ENCODE results near the gene GEMIN7.
"Not testable (repeated sequence)": the region's sequence is repeated elsewhere in the genome, so short reads cannot be mapped to it uniquely, and the experiment has no call there.

The GEMIN7 gene

GRCh38 chr19:45104658-45105349, 25.7 kb downstream of the GEMIN7 start:
- no peak for DNase-seq (ENCODE audit: low spot score)

DNA sequence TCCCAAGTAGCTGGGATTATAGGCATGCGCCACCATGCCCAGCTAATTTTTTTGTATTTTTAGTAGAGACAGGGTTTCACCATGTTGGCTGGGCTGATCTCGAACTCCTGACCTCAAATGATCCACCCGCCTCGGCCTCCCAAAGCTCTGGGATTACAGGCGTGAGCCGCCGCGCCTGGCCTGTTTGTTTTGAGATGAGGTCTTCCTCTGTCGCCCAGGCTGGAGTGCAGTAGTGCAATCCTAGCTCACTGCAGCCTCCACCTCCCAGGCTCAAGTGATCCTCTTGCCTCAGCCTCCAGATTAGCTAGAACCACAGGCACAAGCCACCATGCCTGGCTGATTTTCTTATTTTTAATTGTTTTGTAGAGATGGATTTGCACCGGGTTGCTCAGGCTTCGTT, 27.3 kb downstream of the GEMIN7 start:
- not testable (repeated sequence) for DNase-seq (ENCODE audit: low spot score)

DNA sequence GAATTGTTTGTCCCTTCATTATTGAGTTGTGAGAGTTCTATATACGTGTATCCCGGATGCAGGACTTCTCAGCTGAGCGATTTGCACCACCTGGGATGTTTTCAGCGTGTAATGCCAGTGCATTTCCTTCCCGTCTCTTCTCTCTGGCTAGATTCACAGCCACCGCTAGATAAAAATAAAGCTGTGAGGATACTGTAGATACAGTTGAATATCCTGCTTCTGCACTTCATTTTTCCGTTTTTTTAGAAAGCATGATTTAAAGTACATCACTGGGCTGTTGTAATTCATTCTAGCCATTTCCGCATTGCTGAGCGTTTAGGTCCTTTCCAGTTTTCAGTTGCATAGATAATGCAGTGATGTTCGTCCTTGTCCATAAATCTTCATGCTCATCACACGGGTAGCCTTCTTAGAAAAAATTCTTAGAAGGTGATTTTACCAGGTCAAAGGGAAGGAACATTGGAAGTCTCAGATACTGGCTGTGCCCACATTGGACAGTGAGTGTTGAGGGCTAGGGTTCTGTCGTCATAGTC, 28.6 kb downstream of the GEMIN7 start:
- no peak for DNase-seq (ENCODE audit: low spot score)

GRCh38 chr19:45110851-45111266, 31.8 kb downstream of the GEMIN7 start:
- DNase-seq (ENCODE audit: low spot score): no peak

- DNase-seq (ENCODE audit: low spot score): no peak
Observed at GRCh38 chr19:45112111-45112827, 33.2 kb downstream of the GEMIN7 start.

GRCh38 chr19:45113628-45114027, 34.6 kb downstream of the GEMIN7 start:
- DNase-seq (ENCODE audit: low spot score): no peak

GRCh38 chr19:45114116-45114515, 35.1 kb downstream of the GEMIN7 start:
- DNase-seq (ENCODE audit: low spot score): no peak

DNA sequence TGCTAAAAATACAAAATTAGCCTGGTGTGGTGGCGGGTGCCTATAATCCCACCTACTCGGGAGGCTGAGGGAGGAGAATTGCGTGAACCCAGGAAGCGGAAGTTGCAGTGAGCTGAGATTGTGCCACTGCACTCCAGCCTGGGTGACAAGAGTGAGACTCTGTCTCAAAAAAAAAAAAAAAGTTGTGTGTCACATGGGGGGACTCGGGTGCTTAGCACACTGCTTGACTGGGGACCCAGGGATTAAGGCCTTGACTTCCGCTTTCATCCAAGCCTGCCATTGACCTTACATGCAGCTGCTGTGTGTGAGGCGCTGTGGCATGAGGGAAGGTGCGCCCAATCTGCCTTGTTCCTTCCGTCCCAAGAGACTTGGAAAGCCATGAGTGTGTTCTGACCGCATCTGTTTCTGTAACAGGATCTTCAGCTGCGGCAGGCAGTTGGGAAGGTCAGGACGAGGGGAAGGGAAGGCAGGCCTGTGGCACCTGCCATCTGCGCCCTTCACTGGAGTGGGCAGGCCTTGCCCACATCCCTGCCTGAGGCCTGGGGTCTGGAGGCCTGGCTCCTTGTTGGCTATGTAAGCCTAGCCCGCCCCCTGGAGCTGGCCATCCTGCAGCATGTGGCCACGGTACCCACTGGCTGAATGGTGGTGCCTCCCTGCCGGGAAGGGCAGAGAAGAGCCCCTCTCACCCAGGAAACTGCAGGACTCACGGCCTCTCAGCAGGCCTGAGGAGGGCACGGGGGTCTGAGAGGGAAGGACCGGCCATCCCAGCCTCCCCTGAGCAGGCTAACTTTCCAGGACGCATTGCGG, 37.0 kb downstream of the GEMIN7 start:
- no peak for DNase-seq (ENCODE audit: low spot score)

- DNase-seq (ENCODE audit: low spot score): peak; percentile 63
Observed at GRCh38 chr19:45117167-45117594, 38.1 kb downstream of the GEMIN7 start.

DNA sequence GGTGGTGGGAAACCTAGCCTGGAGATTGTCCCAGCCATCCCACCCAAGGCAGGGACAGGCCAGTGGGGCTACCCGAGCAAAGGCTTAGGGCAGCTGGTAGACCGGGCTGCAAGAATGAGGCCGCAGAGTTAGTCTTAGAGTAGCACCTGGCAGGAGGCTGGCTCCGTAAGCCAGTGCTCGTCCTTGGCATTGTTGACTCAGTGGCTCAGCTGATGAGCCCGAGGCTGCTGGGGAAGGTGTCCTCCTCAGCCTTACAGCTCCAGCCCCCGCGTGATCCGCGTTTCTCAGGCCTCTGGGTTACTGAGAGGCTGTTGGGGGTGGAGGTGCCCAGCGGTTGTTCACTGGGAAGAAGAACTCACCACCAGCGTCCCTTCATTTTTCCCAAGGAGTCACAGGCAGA, 38.6 kb downstream of the GEMIN7 start:
- DNase-seq (ENCODE audit: low spot score): no peak

DNA sequence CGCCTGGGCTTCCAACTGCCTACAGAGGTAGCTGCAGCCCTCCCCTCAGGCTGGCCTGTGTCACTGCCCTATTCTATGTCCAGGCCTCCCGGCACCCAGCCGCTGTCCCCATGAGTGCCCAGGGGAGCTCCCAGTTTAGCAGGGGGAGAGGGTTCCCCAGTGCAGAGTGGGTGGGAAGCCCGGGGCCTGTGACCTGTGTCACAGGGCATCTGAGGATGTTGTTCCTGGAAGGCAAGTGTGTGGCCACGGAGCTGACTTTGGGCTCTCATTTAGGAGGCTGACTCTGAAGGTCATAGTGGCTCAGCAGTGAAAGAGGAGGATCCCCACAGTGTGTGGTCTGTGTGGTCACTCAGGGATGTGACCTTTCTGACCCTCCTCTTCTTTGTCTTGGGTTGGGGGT, 39.0 kb downstream of the GEMIN7 start:
- no peak for DNase-seq (ENCODE audit: low spot score)

- not testable (repeated sequence) for DNase-seq (ENCODE audit: low spot score)
Observed at GRCh38 chr19:45118591-45119355, 39.7 kb downstream of the GEMIN7 start.

GRCh38 chr19:45119582-45119981, 40.5 kb downstream of the GEMIN7 start:
- no peak for DNase-seq (ENCODE audit: low spot score)

DNA sequence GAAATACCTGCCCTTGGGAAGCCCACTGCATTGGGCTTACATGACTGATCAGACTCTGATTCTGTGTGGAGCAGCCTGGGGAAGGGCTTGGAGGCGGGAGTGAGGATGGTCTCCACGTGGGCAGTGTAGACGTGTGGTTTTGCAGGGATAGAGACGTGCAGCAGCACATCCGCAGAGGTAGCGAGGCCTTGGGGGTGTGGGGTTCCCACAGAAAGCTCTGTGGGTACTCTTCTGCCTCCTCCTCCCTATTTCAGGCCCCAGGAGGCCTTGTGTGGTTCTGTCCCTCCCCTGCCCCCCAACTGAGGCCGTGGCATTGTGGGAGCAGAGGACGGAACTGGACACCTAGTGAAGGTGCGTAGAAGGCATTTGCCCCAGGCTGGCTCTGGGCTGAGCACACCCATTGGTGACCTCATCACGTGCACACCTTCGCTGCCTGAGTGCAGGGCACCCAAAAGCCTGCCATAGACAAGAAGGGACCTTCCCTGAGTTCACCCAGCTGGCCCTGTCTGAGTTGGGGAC, 42.8 kb downstream of the GEMIN7 start:
- DNase-seq (ENCODE audit: low spot score): no peak

- DNase-seq (ENCODE audit: low spot score): no peak
Observed at GRCh38 chr19:45122832-45123231, 43.8 kb downstream of the GEMIN7 start.

DNA sequence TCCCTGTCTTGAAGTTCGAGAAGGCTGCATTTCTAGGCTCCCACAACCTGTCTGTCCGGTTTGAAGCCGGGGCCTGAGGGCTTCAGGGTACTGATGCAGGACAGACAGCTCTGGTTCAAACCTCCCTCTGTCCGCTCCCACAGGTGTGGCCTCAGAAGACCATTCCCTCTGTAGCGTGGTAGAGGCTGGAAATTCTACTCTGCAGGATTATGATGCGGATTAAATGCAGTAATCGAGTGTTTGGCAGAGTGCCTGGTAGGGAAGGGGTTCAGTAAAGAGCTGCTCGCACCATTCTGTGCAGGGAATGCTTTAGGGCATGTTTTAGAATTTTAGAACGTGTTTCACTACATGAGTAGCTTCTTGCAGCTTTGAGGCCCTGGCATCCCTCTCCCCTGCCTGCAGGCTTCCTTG, 44.4 kb downstream of the GEMIN7 start:
- DNase-seq (ENCODE audit: low spot score): no peak

GRCh38 chr19:45124021-45124420, 45.0 kb downstream of the GEMIN7 start:
- no peak for DNase-seq (ENCODE audit: low spot score)

DNA sequence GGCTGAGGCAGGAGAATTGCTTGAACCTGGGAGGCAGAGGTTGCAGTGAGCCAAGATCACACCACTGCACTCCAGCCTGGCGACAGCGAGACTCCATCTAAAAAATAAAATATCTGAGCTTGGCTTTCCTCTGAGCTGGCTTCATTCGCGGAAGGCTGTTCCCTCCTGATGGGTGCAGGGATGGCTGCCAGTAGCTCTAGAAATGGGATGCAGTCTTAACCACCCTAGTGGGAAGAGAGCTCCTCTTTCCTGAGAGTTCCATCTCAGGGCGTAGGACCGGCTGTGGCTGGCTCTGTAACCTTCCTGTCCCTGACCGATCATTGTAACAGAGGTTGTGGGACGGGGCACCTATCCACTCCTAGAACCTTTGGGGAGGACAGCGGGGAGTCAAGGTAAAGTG, 46.3 kb downstream of the GEMIN7 start:
- no peak for DNase-seq (ENCODE audit: low spot score)

DNA sequence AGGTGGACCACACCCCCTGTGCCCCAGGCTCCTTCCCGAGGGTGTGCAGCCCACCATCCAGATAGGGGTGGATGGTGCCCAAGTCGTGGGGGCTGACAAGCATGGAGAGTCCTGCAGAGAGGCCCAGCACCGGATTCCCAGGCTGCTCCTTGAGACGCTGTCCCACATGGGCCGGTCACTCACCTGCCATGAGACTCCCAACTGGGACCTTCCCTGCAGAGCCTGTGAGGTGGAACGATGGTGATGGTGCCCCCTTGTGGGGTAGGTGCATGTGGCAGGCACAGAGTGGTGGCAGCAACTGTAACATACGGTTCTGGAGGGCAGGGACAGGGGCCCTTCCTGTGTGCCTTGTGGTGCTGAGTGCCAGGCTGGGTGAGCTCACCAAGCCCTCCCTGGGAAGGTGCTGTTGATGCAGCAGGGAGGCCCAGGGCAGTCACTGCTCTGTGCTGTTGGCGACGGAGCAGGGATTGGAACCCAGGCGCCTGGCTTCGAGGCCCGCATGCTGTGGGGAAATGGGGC, 47.0 kb downstream of the GEMIN7 start:
- peak; percentile 79 for DNase-seq (ENCODE audit: low spot score)

DNA sequence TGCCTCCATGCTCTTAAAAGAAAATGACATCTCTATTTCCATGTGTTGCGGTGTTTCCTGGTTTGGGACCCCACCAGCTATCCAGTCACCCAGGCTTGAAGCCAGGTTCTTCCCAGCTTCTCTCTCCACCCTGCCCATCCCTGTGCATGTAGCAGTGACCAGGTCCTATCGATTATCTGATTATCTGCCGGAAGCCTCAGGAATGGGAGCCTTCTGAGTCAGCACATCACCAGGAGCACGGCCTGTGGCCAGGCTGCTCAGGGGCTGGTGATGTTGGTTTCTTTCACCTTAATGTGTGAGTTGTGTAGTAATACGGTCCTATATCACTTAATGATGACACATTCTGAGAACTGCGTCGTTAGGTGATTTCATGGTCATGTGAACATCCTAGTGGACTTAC, 47.6 kb downstream of the GEMIN7 start:
- DNase-seq (ENCODE audit: low spot score): no peak

DNA sequence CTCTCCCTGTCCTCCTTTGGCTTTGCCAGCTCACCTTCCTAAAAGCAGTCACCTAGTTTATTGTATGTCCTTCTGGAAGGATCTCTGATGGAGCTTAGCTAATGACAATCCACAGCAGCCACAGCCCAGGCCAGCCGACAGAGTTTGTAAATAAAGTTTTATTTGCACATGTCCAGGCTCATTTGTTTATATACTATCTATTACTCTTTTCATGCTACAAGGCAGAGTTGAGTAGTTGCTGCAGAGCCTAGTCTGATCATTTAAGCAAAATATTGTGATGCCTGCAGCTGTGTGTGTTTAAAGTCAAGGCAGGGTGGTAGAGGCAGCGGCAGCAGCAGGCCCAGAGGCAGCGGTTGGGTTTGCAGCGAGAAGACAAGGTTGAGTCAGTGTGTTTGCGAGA, 49.1 kb downstream of the GEMIN7 start:
- no peak for DNase-seq (ENCODE audit: low spot score)

All from ecto neural progenitor cell (in vitro differentiated cells).